HCT116 (cell line): ENCODE measurements around the gene RGMB. TPM values are rescaled to one million over a fixed set of nuclear protein-coding genes. Genes with fewer than 3 reads are reported as not detected.

Source experiments
- ATAC-seq: fragments of 200-7000 bp; cut with Tn5 transposase; 2 replicates; pipeline ENCODE4 v1.9.1; 2020; ENCODE audit warnings: mild to moderate bottlenecking, moderate library complexity
- BruUV-seq: library from RNA; stranded (reverse); fragments of 400-500 nt; replicated peaks from 2 replicates; lab custom pipeline; 2021; lab: Mats Ljungman, UMichigan
- CTCF ChIA-PET: fragments of 300-600 bp; sonication (Branson Sonifier 250); formaldehyde crosslinking; loops from one replicate; lab custom pipeline; 2021; ENCODE audit warnings: antibody characterized with exemption; lab: Charles Lee
- POLR2A ChIA-PET: fragments of 300-600, 350-600 bp; sonication (Branson Sonifier 250); formaldehyde crosslinking; loops from one replicate; lab custom pipeline; 2021; ENCODE audit warnings: antibody characterized with exemption; lab: Charles Lee
- RAD21 ChIA-PET, 2 experiments: fragments of 300-600 bp; sonication (Branson Sonifier 250); formaldehyde crosslinking; loops; one replicate each; lab custom pipeline; 2023; ENCODE audit warnings: low total read pairs in 2 of 2; ENCODE audit not compliant: uncharacterized antibody in 2 of 2, unreplicated experiment in 2 of 2, low non-redundant PET in 1 of 2; lab: Charles Lee
- DNase-seq: peaks from one replicate; pipeline ENCODE4 v3.0.0-alpha.2; 2010; ENCODE audit warnings: low read depth, low spot score
- H2AFZ ChIP-seq: fragments of 200-600 bp; shearing (Covaris generic), sonication (generic); 2 replicates; pipeline ENCODE4 v1.6.1; 2017; ENCODE audit warnings: low read depth, mixed run types, mixed read lengths, antibody characterized with exemption, low read length; ENCODE audit not compliant: poor library complexity, severe bottlenecking
- H3K27ac ChIP-seq: 2 replicates; pipeline ENCODE4 v1.5.1; 2012; ENCODE audit warnings: low read depth, low read length
- H3K27me3 ChIP-seq: fragments of 200-600 bp; sonication (generic); 2 replicates; pipeline ENCODE4 v1.6.1; 2016; ENCODE audit warnings: mixed run types, low read length, mixed read lengths; ENCODE audit not compliant: insufficient read depth
- H3K36me3 ChIP-seq, 2 experiments: fragments of 200-500 bp in 1 of 2; fragments of 200-600 bp in 1 of 2; sonication (Bioruptor generic) in 1 of 2; sonication (generic) in 1 of 2; 2 replicates each; pipeline versions ENCODE4 v1.5.1 to v1.6.1; 2014 to 2016; ENCODE audit warnings: low read length in 2 of 2, inconsistent platforms in 1 of 2, mixed read lengths in 1 of 2, mixed run types in 1 of 2; ENCODE audit not compliant: insufficient read depth in 2 of 2, control insufficient read depth in 1 of 2
- H3K4me1 ChIP-seq, 2 experiments: fragments of 200-600 bp in 1 of 2; sonication (generic) in 1 of 2; 2 replicates each; pipeline versions ENCODE4 v1.5.1 to v1.6.1; 2012 to 2017; ENCODE audit warnings: low read length in 2 of 2, inconsistent platforms in 1 of 2, mild to moderate bottlenecking in 1 of 2, mixed read lengths in 1 of 2, mixed run types in 1 of 2, moderate library complexity in 1 of 2; ENCODE audit not compliant: insufficient read depth in 2 of 2, control insufficient read depth in 1 of 2
- H3K4me2 ChIP-seq: fragments of 200-600 bp; sonication (generic); 2 replicates; pipeline ENCODE4 v1.6.1; 2017; ENCODE audit warnings: mixed run types, low read length, mixed read lengths
- H3K4me3 ChIP-seq, 2 experiments: fragments of 200-600 bp in 1 of 2; sonication (generic) in 1 of 2; replicated peaks in 1 of 2; 2 replicates each; pipeline ENCODE4 v1.5.1; 2011 to 2016; ENCODE audit warnings: low read length in 2 of 2, control low read depth in 1 of 2, low read depth in 1 of 2, mild to moderate bottlenecking in 1 of 2, mixed read lengths in 1 of 2, mixed run types in 1 of 2
- H3K79me2 ChIP-seq: fragments of 200-600 bp; sonication (generic); 2 replicates; pipeline ENCODE4 v1.6.1; 2017; ENCODE audit warnings: mild to moderate bottlenecking, mixed run types, low read length, moderate library complexity, mixed read lengths; ENCODE audit not compliant: insufficient read depth
- H3K9ac ChIP-seq: fragments of 200-600 bp; sonication (generic); 2 replicates; pipeline ENCODE4 v1.6.1; 2016; ENCODE audit warnings: low read length, mixed read lengths
- H3K9me2 ChIP-seq: fragments of 200-600 bp; sonication (generic), shearing (Covaris generic); 2 replicates; pipeline ENCODE4 v1.6.1; 2017; ENCODE audit warnings: mixed run types, mild to moderate bottlenecking, moderate library complexity; ENCODE audit not compliant: insufficient read depth
- H3K9me3 ChIP-seq, 2 experiments: fragments of 200-500 bp in 1 of 2; fragments of 200-600 bp in 1 of 2; sonication (Bioruptor generic) in 1 of 2; sonication (generic) in 1 of 2; 2 replicates each; pipeline ENCODE4 v1.6.1; 2014 to 2017; ENCODE audit warnings: low read length in 2 of 2, mixed read lengths in 2 of 2, inconsistent platforms in 1 of 2, low read depth in 1 of 2, mild to moderate bottlenecking in 1 of 2, mixed run types in 1 of 2, moderate library complexity in 1 of 2; ENCODE audit not compliant: control insufficient read depth in 1 of 2, insufficient read depth in 1 of 2
- H4K20me1 ChIP-seq: fragments of 200-600 bp; sonication (generic), shearing (Covaris generic); 2 replicates; pipeline ENCODE4 v1.6.1; 2017; ENCODE audit warnings: mixed run types, mild to moderate bottlenecking, moderate library complexity; ENCODE audit not compliant: insufficient read depth
- ATF3 ChIP-seq: IDR thresholded peaks from 2 replicates; pipeline ENCODE4 v1.6.1; 2012
- CBX3 ChIP-seq: IDR thresholded peaks from 2 replicates; pipeline ENCODE4 v1.6.1; 2012; ENCODE audit warnings: low read depth
- CEBPB ChIP-seq: IDR thresholded peaks from 2 replicates; pipeline ENCODE4 v1.6.1; 2012; ENCODE audit warnings: low read depth
- EGR1 ChIP-seq: IDR thresholded peaks from 2 replicates; pipeline ENCODE4 v1.6.1; 2012; ENCODE audit warnings: low read depth
- ELF1 ChIP-seq: IDR thresholded peaks from 2 replicates; pipeline ENCODE4 v1.6.1; 2012; ENCODE audit warnings: low read depth, borderline replicate concordance
- FOSL1 ChIP-seq: IDR thresholded peaks from 2 replicates; pipeline ENCODE4 v1.6.1; 2012; ENCODE audit warnings: low read depth
- JUND ChIP-seq: IDR thresholded peaks from 2 replicates; pipeline ENCODE4 v1.6.1; 2012
- POLR2AphosphoS5 ChIP-seq: IDR thresholded peaks from 2 replicates; pipeline ENCODE4 v1.6.1; 2011; ENCODE audit warnings: mild to moderate bottlenecking, low read depth, low read length, moderate library complexity
- RAD21 ChIP-seq: IDR thresholded peaks from 2 replicates; pipeline ENCODE4 v1.6.1; 2012; ENCODE audit warnings: low read depth, mild to moderate bottlenecking
- REST ChIP-seq: IDR thresholded peaks from 2 replicates; pipeline ENCODE4 v1.6.1; 2012; ENCODE audit warnings: low read depth
- SIN3A ChIP-seq: IDR thresholded peaks from 2 replicates; pipeline ENCODE4 v1.6.1; 2012; ENCODE audit warnings: low read depth
- SP1 ChIP-seq: IDR thresholded peaks from 2 replicates; pipeline ENCODE4 v1.6.1; 2012; ENCODE audit warnings: low read depth
- SRF ChIP-seq: IDR thresholded peaks from 2 replicates; pipeline ENCODE4 v1.6.1; 2012; ENCODE audit warnings: low read depth
- ZFX ChIP-seq: fragments of 450-650 bp; IDR thresholded peaks from 2 replicates; pipeline ENCODE4 v1.6.1; 2017
- ZNF274 ChIP-seq: fragments of 200-500 bp; sonication (Bioruptor generic); IDR thresholded peaks from 2 replicates; pipeline ENCODE4 v1.6.1; 2014; ENCODE audit warnings: mild to moderate bottlenecking, low read depth, low read length, inconsistent platforms
- intact Hi-C: fragments of 100-400 bp; cut with micrococcal nuclease; formaldehyde crosslinking; loops from 2 replicates; pipeline ENCODE4 v1.10.0; 2022
- total RNA-seq: library from RNA; stranded (reverse); gene quantifications from one replicate; pipeline ENCODE4 v1.2.1, GENCODE V29; 2021; ENCODE audit not compliant: unreplicated experiment
- TF ChIP-seq, protein P1 (sequence below): IDR thresholded peaks from 2 replicates; pipeline ENCODE4 v1.6.1; 2012
- TF ChIP-seq, protein P2 (sequence below), 3 experiments: fragments of 200-600 bp in 1 of 3; sonication (generic) in 1 of 3; IDR thresholded peaks in 2 of 3; conservative IDR thresholded peaks in 1 of 3; 2 replicates each; pipeline ENCODE4 v1.5.1; 2012 to 2017; ENCODE audit warnings: low read depth in 2 of 3, low read length in 2 of 3, antibody characterized with exemption in 1 of 3, borderline replicate concordance in 1 of 3, control low read depth in 1 of 3, mild to moderate bottlenecking in 1 of 3, mixed read lengths in 1 of 3, mixed run types in 1 of 3, moderate library complexity in 1 of 3; ENCODE audit not compliant: insufficient read depth in 1 of 3

The RGMB gene
- total RNA-seq, 1 experiment from 2014 or later, result 18.3 TPM

DNA sequence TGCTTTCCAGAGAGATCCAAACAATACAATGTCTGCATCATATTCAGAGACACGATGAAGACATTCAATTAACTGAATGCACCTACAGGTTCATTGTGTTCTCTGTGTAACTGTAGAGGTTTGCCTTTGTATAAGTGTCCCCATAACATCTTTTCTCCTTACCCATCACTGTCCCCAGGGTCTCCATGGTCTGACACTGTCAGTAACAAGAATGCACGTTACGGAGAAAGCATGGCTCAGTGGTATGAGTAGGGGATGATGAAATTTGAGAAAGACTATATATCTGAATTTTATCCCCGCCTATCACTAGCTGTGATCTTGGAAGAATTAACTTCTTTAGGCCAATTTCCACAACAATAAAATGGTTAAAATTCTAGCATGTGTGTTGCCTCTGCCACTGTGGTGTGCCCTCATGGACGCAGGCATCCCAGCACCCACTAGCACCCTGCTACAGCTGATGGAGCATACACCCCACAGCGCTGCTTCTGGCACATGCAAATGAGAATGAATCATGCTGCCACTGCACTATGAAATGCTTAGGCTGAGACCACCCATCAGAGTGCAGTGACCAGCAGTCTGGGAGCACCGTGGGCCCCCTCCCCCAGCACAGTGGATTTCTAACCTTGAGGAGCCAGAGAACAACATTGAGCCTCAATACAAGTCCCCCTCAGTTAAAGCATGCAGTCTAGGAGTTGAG is 54.3 kb downstream of the RGMB start (continued):
- TF ChIP-seq JUND, result no peak
- TF ChIP-seq SIN3A, result no peak
- no peak for TF ChIP-seq REST
- TF ChIP-seq ATF3, result no peak
- TF ChIP-seq ZFX, result no peak
- no peak for TF ChIP-seq CBX3
- TF ChIP-seq ZNF274, result no peak
- TF ChIP-seq RAD21, result no peak
- TF ChIP-seq EGR1, result no peak
- no peak for TF ChIP-seq SRF

DNA sequence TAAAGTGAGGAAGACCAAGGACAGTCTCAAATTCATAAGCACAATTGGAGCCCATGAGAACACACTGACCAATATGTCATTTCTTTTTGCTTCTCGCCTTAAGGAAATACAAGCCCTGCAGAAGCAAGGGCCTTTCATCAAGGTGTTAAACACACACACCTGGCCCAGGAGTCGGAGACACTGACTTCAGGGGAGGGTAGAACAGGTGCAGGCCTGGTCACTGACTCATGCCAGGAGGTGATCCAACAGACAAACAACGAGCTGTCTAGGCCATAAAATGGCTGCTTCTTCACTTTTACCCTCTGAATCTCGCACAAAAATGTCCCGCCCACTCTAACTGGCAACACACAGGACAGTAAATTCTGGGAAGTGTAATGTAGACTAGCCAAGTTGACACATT is 62.7 kb downstream of the RGMB start:
- Histone ChIP-seq H3K79me2 (no peaks in the 10 kb centered on the region), H3K9ac (no peak overlapping the region), H3K27ac (no peak overlapping the region), H3K4me3 (no peak overlapping the region), H3K27me3 (no peaks in the 10 kb centered on the region), H3K4me1 (no peaks in the 10 kb centered on the region), H3K36me3 (no peaks in the 10 kb centered on the region), H4K20me1 (no peaks in the 10 kb centered on the region), H3K9me3 (no peaks in the 10 kb centered on the region), H2AFZ (no peak overlapping the region), H3K4me2 (no peak overlapping the region), H3K9me2 (no peaks in the 10 kb centered on the region)
- intact Hi-C loops, result no loop called here
- ChIA-PET POLR2A (no interaction called here), RAD21 (no interaction called here), CTCF (no interaction called here)
- BruUV-seq, result no TSS peak
- DNase-seq (no peak), ATAC-seq (no peak)
- TF ChIP-seq, protein P1, sequence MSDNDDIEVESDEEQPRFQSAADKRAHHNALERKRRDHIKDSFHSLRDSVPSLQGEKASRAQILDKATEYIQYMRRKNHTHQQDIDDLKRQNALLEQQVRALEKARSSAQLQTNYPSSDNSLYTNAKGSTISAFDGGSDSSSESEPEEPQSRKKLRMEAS, result no peak
- TF ChIP-seq EGR1 (no peak), FOSL1 (no peak), RAD21 (no peak), JUND (no peak), ELF1 (no peak), ZFX (no peak), CEBPB (no peak), SP1 (no peak), POLR2AphosphoS5 (no peak), REST (no peak)
- TF ChIP-seq, protein P2, sequence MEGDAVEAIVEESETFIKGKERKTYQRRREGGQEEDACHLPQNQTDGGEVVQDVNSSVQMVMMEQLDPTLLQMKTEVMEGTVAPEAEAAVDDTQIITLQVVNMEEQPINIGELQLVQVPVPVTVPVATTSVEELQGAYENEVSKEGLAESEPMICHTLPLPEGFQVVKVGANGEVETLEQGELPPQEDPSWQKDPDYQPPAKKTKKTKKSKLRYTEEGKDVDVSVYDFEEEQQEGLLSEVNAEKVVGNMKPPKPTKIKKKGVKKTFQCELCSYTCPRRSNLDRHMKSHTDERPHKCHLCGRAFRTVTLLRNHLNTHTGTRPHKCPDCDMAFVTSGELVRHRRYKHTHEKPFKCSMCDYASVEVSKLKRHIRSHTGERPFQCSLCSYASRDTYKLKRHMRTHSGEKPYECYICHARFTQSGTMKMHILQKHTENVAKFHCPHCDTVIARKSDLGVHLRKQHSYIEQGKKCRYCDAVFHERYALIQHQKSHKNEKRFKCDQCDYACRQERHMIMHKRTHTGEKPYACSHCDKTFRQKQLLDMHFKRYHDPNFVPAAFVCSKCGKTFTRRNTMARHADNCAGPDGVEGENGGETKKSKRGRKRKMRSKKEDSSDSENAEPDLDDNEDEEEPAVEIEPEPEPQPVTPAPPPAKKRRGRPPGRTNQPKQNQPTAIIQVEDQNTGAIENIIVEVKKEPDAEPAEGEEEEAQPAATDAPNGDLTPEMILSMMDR (IDR thresholded peaks at IDR 0.05 in 2 of 3, conservative IDR thresholded peaks at IDR 0.05 in 1 of 3; ENCODE audit: borderline replicate concordance in 1 of 3, insufficient read depth in 1 of 3, low read depth in 2 of 3, low read length in 2 of 3), result no peak
